GM12872 (cell line): ENCODE results near the gene HSPA9.

Source experiments
- TF ChIP-seq, protein P1 (sequence below): IDR thresholded peaks from 3 replicates; pipeline ENCODE4 v1.5.1; 2011; ENCODE audit warnings: low read depth, mild to moderate bottlenecking, low read length, moderate library complexity; ENCODE audit not compliant: insufficient read depth

Gene HSPA9

DNA sequence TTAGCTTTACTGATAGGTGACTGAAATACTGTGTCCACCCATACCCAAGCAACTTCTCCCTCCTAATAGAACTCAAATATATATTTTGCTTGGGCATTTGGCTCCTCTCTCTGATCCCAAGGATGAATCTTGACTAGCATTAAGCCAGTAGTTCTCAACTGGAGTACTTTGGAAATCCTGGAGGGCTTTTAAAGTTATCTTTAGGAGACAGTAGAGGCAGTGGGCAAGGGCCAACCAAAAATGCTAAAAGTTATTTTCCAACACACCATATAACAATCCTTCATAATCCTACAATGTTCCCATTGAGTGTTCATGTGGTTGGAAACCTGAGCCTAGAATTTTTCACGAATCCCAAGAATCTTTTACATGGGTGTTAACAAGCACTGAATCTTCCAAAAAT is 21.1 kb downstream of the HSPA9 start:
- TF ChIP-seq, protein P1, sequence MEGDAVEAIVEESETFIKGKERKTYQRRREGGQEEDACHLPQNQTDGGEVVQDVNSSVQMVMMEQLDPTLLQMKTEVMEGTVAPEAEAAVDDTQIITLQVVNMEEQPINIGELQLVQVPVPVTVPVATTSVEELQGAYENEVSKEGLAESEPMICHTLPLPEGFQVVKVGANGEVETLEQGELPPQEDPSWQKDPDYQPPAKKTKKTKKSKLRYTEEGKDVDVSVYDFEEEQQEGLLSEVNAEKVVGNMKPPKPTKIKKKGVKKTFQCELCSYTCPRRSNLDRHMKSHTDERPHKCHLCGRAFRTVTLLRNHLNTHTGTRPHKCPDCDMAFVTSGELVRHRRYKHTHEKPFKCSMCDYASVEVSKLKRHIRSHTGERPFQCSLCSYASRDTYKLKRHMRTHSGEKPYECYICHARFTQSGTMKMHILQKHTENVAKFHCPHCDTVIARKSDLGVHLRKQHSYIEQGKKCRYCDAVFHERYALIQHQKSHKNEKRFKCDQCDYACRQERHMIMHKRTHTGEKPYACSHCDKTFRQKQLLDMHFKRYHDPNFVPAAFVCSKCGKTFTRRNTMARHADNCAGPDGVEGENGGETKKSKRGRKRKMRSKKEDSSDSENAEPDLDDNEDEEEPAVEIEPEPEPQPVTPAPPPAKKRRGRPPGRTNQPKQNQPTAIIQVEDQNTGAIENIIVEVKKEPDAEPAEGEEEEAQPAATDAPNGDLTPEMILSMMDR: no peak

DNA sequence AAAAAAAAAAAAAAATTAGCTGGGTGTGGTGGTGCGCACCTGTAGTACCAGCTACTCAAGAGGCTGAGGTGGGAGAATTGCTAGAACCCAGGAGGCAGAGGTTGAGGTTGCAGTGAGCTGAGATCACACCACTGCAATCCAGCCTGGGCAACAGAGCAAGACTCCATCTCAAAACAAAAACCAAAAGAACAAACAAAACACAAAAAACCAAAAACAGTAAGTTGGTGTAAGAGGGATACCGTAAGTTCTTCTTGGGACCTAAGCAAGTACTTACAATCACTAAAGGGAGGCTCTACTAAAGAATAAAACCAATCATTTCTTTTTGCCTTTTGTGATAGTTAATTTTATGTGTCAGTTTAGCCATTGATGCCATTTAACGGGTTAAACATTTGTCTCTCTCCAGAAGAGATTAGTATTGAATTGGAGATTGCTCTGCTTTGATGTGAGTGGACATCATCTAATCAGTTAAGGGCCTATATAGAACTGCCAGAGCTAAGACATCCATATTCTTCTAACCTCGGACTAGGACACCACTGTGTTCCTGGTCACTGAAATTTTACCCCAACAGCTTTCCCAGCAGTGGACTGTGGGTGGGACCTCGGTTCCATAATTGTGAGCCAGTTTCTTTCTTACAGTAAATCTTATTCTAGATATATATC is 21.6 kb downstream of the HSPA9 start:
- TF ChIP-seq, protein P1: no peak

DNA sequence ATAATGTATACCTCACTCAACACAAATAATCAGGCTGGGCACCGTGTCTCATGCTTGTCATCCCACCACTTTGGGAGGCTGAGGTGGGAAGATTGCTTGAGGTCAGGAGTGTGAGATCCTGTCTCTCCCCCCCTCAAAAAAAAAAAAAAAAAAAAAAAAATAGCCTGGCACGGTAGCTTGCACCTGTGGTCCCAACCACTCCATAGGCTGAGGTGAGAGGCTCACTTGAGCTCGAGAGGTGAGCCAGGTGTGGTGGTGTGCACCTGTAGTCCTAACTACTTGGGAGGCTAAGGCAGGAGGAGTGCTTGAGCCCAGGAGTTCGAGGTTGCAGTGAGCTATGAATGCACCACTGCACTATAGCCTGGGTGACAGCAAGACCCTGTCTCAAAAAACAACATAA is 22.5 kb downstream of the HSPA9 start:
- TF ChIP-seq, protein P1: no peak

DNA sequence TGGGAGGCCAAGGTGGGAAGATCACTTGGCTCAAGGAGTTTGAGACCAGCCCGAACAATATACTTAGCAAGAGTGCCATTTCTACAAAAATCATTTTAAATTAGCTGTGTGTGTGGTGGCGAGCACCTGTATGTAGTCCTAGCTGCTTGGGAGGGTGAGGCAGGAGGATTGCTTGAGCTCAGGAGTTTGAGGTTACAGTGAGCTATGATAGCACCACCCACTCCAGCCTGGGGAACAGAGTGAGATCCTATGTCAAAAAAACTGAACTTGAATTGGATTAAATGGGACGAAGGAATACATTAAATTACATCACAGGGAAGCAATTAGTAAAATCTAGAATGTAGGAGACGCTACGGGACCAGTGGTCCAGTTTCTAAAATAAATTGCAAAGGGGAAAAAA is 25.8 kb downstream of the HSPA9 start:
- TF ChIP-seq, protein P1: no peak

DNA sequence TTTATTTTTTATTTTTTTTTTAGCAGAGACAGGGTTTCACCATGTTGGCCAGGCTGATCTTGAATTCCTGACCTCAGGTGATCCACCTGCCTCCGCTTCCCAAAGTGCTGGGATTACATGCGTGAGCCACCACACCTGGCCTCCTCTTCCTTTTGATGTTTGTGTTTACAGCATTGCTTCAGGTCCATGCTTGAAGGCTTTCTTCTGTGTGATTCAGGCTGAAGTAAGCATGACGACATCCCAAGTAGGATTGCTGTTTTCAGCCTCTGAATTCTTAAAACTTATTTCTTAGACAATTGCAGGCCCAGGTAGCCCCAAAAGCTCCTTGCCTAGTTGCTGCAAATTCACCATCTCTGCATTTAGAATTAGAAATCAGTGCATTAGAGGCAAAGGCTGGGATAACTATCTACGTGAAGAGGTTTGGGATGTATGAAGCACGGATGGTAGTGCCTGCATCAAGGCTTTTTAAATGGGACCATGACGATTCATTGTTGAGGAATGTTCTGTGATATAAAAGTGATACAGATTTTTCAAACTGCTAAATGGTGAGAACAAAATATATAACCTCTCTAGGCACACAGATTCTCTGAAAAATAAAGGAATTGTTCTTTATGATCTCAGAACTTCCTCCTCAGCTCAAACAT is 29.2 kb downstream of the HSPA9 start:
- TF ChIP-seq, protein P1: no peak

DNA sequence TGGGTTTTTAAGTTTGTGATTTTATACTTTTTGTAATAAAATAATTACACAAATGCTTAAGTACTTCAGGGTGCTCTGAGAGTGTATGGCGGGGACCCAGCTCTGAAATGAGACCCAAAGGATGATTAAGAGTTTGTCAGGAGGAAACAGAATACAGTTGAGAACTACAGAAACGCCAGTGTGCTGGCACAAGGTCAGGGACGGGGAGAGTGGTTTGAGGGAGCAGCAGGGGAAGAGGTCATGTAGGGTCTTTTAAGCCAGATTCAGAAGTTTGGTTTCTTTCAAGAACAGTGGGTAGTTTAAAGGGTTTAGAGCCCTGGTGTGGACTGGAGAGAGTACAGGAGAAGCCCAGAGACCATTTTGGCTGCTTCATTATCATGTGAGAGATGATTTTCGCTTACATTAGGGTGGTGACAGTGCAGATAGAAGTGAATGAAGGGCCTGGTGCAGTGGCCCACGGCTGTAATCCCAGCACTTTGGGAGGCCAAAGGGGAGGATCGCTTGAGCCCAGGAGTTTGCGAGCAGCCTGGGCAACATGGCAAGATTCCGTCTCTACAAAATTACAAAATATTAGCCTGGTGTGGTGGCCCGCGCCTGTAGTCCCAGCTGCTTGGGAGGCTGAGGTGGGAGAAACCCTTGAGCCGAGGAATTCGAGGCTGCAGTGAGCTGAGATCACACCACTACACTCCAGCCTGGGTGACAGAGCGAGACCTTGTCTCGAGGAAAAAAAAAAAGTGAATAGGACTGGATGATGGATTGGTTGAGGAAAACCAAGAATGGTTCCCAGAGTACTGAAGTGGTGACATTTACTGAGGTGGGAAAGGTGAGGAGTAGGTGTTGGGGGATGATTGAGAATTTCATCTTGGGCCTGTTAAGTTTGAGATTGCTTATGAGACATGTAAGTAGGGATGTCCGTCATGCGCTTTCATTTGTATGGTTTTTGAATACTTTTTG is 30.7 kb downstream of the HSPA9 start:
- TF ChIP-seq, protein P1: no peak

DNA sequence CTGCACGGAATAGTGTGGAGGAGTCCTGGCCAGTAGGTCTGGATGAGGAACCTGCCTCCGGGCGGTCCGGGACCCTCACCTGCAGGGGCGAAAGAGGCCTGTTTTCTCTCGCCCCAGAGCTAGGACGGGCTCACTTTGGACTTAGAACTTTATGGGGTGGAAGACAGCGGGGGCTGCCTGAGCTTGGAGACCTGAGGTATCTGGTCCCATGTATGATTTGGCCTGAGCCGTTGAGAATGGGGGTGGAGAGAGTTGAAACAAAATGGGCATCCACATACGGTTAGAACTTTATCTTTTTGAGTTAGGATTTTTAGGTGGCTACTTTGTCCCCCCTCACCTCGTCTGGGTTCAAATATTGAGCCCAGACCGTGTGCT is 31.5 kb downstream of the HSPA9 start:
- TF ChIP-seq, protein P1: no peak
